GM12878 (cell line): ENCODE data around the gene MRPL44. TPM values are rescaled to one million over a fixed set of nuclear protein-coding genes. Genes with fewer than 3 reads are reported as not detected.

Experiments used
- ATAC-seq: fragments of 200-7000 bp; cut with Tn5 transposase; 3 replicates; pipeline ENCODE4 v1.9.1; 2020; ENCODE audit warnings: mild to moderate bottlenecking, moderate library complexity
- BruUV-seq: library from RNA; stranded (reverse); fragments of 400-500 nt; replicated peaks from 2 replicates; lab custom pipeline; 2021; lab: Mats Ljungman, UMichigan
- CTCF ChIA-PET: fragments of 300-600 bp; sonication (Branson Sonifier 250); formaldehyde crosslinking; extraction: SDS; loops from one replicate; lab custom pipeline; 2021; ENCODE audit warnings: inconsistent platforms; lab: Yijun Ruan, JAX
- POLR2A ChIA-PET: fragments of 350-600 bp; formaldehyde crosslinking; extraction: SDS; loops from one replicate; lab custom pipeline; 2021; ENCODE audit warnings: inconsistent platforms; lab: Charles Lee
- RAD21 ChIA-PET: fragments of 300-600 bp; sonication (Branson Sonifier 250); formaldehyde crosslinking; loops from one replicate; lab custom pipeline; 2023; ENCODE audit warnings: antibody characterized with exemption; ENCODE audit not compliant: unreplicated experiment; lab: Charles Lee
- SMC1A ChIA-PET: fragments of 300-600 bp; sonication (Branson Sonifier 250); formaldehyde crosslinking; loops from one replicate; lab custom pipeline; 2023; ENCODE audit not compliant: unreplicated experiment, uncharacterized antibody; lab: Charles Lee
- DNase-seq: peaks from one replicate; pipeline ENCODE4 v3.0.0-alpha.2; 2011; ENCODE audit warnings: low read depth, low spot score
- FAIRE-seq: peaks from 3 replicates; lab custom pipeline; 2011; peaks lifted over from hg19 to GRCh38; lab: Jason Lieb, UNC
- H2AFZ ChIP-seq: 2 replicates; pipeline ENCODE4 v1.6.0; 2011; ENCODE audit warnings: low read depth, low read length, control low read depth; ENCODE audit not compliant: control insufficient read depth
- H3K27ac ChIP-seq: 2 replicates; pipeline ENCODE4 v1.5.1; 2011; ENCODE audit warnings: control low read depth; ENCODE audit not compliant: control insufficient read depth, insufficient read depth
- H3K27me3 ChIP-seq, 2 experiments: replicated peaks in 1 of 2; 2 replicates each; pipeline versions ENCODE4 v1.6.0 to v1.6.1; 2011; ENCODE audit warnings: low read length in 1 of 2; ENCODE audit not compliant: control insufficient read depth in 2 of 2, insufficient read depth in 2 of 2
- H3K36me3 ChIP-seq, 2 experiments: 2 replicates each; pipeline ENCODE4 v1.5.1; 2011; ENCODE audit warnings: low read length in 1 of 2; ENCODE audit not compliant: control insufficient read depth in 2 of 2, insufficient read depth in 2 of 2
- H3K4me1 ChIP-seq: 2 replicates; pipeline ENCODE4 v1.6.1; 2011; ENCODE audit warnings: mild to moderate bottlenecking, low read length, moderate library complexity, mixed read lengths; ENCODE audit not compliant: control insufficient read depth, insufficient read depth
- H3K4me2 ChIP-seq: 2 replicates; pipeline ENCODE4 v1.6.0; 2011; ENCODE audit warnings: control low read depth; ENCODE audit not compliant: control insufficient read depth, insufficient read depth
- H3K4me3 ChIP-seq: fragments of 200-600 bp; sonication (generic); 2 replicates; pipeline ENCODE4 v1.5.1; 2016
- H3K79me2 ChIP-seq: 2 replicates; pipeline ENCODE4 v1.6.0; 2011; ENCODE audit warnings: low read length; ENCODE audit not compliant: control insufficient read depth, insufficient read depth
- H3K9ac ChIP-seq: 2 replicates; pipeline ENCODE4 v1.8.0; 2011; ENCODE audit warnings: low read length, control low read depth, mixed read lengths; ENCODE audit not compliant: control insufficient read depth, insufficient read depth
- H3K9me3 ChIP-seq: replicated peaks from 3 replicates; pipeline ENCODE4 v1.5.1; 2011; ENCODE audit warnings: mild to moderate bottlenecking, low read length; ENCODE audit not compliant: control insufficient read depth, insufficient read depth
- H4K20me1 ChIP-seq: 2 replicates; pipeline ENCODE4 v1.6.0; 2011; ENCODE audit not compliant: control insufficient read depth, insufficient read depth
- EED ChIP-seq: sonication (generic); IDR thresholded peaks from 2 replicates; pipeline ENCODE4 v1.6.1; 2016; ENCODE audit warnings: antibody characterized with exemption, low read depth
- FOXK2 ChIP-seq: fragments of 450-650 bp; IDR thresholded peaks from 2 replicates; pipeline ENCODE4 v1.6.1; 2017; ENCODE audit warnings: mild to moderate bottlenecking, moderate library complexity
- JUND ChIP-seq: IDR thresholded peaks from 2 replicates; pipeline ENCODE4 v1.6.1; 2012; ENCODE audit warnings: low read depth, mild to moderate bottlenecking, low read length, improper control_type of control experiment, moderate library complexity
- MEF2A ChIP-seq: IDR thresholded peaks from 2 replicates; pipeline ENCODE4 v1.6.1; 2011; ENCODE audit warnings: low read depth, mild to moderate bottlenecking, low read length, moderate library complexity; ENCODE audit not compliant: insufficient read depth
- PAX8 ChIP-seq: fragments of 450-650 bp; IDR thresholded peaks from 2 replicates; pipeline ENCODE4 v1.6.1; 2017; ENCODE audit warnings: mild to moderate bottlenecking, moderate library complexity
- STAT3 ChIP-seq: IDR thresholded peaks from 2 replicates; pipeline ENCODE4 v1.6.1; 2011; ENCODE audit warnings: low read depth, low read length, improper control_type of control experiment
- TAF1 ChIP-seq: IDR thresholded peaks from 2 replicates; pipeline ENCODE4 v1.6.1; 2011; ENCODE audit warnings: mild to moderate bottlenecking, low read depth, low read length, borderline replicate concordance
- WGBS: methylation state at CpG from one replicate; pipeline ENCODE4 v1.1.6; 2016; ENCODE audit warnings: low lambda C conversion rate; ENCODE audit not compliant: insufficient replicate concordance, insufficient coverage; ENCODE audit errors: missing lambda C conversion rate; 5-methylcytosine and 5-hydroxymethylcytosine counted together
- in situ Hi-C: fragments of 300-500 bp; cut with MboI; formaldehyde crosslinking; loops from 9 replicates; pipeline ENCODE4 v1.14.3; 2018; ENCODE audit warnings: mixed read lengths
- intact Hi-C: fragments of 100-400 bp; cut with micrococcal nuclease; formaldehyde crosslinking; loops from one replicate; pipeline ENCODE4 v1.14.2; 2022; ENCODE audit not compliant: unreplicated experiment
- polyA plus RNA-seq, 11 experiments: library from polyadenylated mRNA; depleted of rRNA in 4 of 11; unstranded in 6 of 11; stranded (reverse) in 5 of 11; fragments of >200 nt; fragmentation: Nextera tagmentation in 4 of 11; fragmentation: Illumina TruSeq in 1 of 11; extraction: Ambion mirVana in 4 of 11; extraction: Trizol in 1 of 11; gene quantifications; 1 replicate in 1 of 11; 2 replicates in 10 of 11; pipeline versions ENCODE4 v1.2.1 to v1.2.3, GENCODE V29; 2011 to 2016; ENCODE audit warnings: inconsistent platforms in 2 of 11, missing spikeins in 2 of 11, low read depth in 1 of 11
- total RNA-seq, 4 experiments: library from RNA; depleted of rRNA in 3 of 4; stranded (reverse); fragments of >200 nt in 3 of 4; fragmentation: Illumina TruSeq in 1 of 4; extraction: Trizol in 1 of 4; gene quantifications; 2 replicates each; pipeline versions ENCODE4 v1.2.1 to v1.2.3, GENCODE V29; 2013 to 2021
- TF ChIP-seq, protein P1 (sequence below): fragments of 450-650 bp; IDR thresholded peaks from 2 replicates; pipeline ENCODE4 v1.6.1; 2017; ENCODE audit warnings: mild to moderate bottlenecking
- TF ChIP-seq, protein P2 (sequence below): fragments of 450-650 bp; IDR thresholded peaks from 2 replicates; pipeline ENCODE4 v1.6.1; 2017; ENCODE audit warnings: mild to moderate bottlenecking, low read depth, inconsistent platforms; ENCODE audit not compliant: poor library complexity, severe bottlenecking
- TF ChIP-seq, protein P3 (sequence below): fragments of 150-350 bp; IDR thresholded peaks from 2 replicates; pipeline ENCODE4 v1.6.1; 2014; ENCODE audit warnings: mild to moderate bottlenecking, low read depth, low read length
- TF ChIP-seq, protein P4 (sequence below), 3 experiments: IDR thresholded peaks in 2 of 3; conservative IDR thresholded peaks in 1 of 3; 2 replicates each; pipeline ENCODE4 v1.5.1; 2011; ENCODE audit warnings: low read depth in 3 of 3, low read length in 3 of 3, mild to moderate bottlenecking in 3 of 3, control low read depth in 2 of 3, moderate library complexity in 2 of 3, inconsistent platforms in 1 of 3, mixed read lengths in 1 of 3; ENCODE audit not compliant: control insufficient read depth in 2 of 3, insufficient read depth in 1 of 3; ENCODE audit errors: extremely low read depth in 1 of 3

The MRPL44 gene
- total and polyA plus RNA-seq, 10 of the 15 experiments (the other 5 are each of a cell fraction or from before 2014, with no cell fraction given), result 18.3 to 44.3 (median 37.5) TPM

- no peak for TF ChIP-seq JUND
- TF ChIP-seq STAT3, result no peak
- no peak for TF ChIP-seq EED
- no peak for TF ChIP-seq FOXK2
- TF ChIP-seq, protein P1, sequence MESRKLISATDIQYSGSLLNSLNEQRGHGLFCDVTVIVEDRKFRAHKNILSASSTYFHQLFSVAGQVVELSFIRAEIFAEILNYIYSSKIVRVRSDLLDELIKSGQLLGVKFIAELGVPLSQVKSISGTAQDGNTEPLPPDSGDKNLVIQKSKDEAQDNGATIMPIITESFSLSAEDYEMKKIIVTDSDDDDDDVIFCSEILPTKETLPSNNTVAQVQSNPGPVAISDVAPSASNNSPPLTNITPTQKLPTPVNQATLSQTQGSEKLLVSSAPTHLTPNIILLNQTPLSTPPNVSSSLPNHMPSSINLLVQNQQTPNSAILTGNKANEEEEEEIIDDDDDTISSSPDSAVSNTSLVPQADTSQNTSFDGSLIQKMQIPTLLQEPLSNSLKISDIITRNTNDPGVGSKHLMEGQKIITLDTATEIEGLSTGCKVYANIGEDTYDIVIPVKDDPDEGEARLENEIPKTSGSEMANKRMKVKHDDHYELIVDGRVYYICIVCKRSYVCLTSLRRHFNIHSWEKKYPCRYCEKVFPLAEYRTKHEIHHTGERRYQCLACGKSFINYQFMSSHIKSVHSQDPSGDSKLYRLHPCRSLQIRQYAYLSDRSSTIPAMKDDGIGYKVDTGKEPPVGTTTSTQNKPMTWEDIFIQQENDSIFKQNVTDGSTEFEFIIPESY, result no peak
- TF ChIP-seq MEF2A, result no peak
- no peak for TF ChIP-seq PAX8
- TF ChIP-seq, protein P2, sequence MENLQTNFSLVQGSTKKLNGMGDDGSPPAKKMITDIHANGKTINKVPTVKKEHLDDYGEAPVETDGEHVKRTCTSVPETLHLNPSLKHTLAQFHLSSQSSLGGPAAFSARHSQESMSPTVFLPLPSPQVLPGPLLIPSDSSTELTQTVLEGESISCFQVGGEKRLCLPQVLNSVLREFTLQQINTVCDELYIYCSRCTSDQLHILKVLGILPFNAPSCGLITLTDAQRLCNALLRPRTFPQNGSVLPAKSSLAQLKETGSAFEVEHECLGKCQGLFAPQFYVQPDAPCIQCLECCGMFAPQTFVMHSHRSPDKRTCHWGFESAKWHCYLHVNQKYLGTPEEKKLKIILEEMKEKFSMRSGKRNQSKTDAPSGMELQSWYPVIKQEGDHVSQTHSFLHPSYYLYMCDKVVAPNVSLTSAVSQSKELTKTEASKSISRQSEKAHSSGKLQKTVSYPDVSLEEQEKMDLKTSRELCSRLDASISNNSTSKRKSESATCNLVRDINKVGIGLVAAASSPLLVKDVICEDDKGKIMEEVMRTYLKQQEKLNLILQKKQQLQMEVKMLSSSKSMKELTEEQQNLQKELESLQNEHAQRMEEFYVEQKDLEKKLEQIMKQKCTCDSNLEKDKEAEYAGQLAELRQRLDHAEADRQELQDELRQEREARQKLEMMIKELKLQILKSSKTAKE, result no peak
- TF ChIP-seq, all 136 proteins: peak for 0
Observed at GRCh38 chr2:223980397-223980735, 23.1 kb downstream of the MRPL44 start (continued).

DNA sequence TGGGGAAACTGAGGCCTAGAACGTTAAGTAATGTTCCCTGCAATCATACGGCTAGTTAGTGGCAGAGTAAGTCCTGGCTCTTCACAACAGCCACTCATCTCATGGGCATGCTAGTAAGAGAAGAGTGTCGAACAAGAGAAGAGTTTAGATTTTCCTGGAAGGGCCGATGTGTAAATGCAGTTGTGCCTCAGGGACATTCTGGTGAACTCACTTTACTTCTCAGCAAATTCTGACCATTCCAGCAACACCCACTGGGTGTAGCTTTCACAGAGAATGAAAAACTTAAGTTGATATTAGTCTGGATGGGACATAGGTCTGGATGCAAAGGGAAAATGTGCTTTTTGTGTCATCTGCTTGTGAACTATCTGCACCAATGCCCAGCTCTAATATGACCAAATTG, 23.5 kb downstream of the MRPL44 start:
- peaks cover 0 to 1% of the 10 kb centered on the region in 2 experiments; a peak in 3 of 4 replicates for H3K27me3 ChIP-seq
- H3K79me2 ChIP-seq, result no peaks in the 10 kb centered on the region
- ATAC-seq (no peak), DNase-seq (no peak), FAIRE-seq (no peak)
- SMC1A ChIA-PET, result interaction anchor here (1.0 to 1.9 kb wide), 5 partner anchors 11 to 303 kb away, joined by 3 to 15 read pairs (median 4); no protein-coding TSS in a partner anchor
- intact Hi-C loops, result no loop called here
- no peak overlapping the region for H3K9ac ChIP-seq
- POLR2A ChIA-PET, result interaction anchor here (0.6 kb wide), 1 partner anchor 550 kb away, joined by 3 read pairs; no protein-coding TSS in a partner anchor
- 46% methylated on average over 4 of the region's 4 CpGs for WGBS
- RAD21 ChIA-PET, result interaction anchor here (1.0 to 2.9 kb wide), 2 partner anchors 11 to 13 kb away, joined by 5 to 9 read pairs; no protein-coding TSS in a partner anchor
- no peak overlapping the region for H3K4me2 ChIP-seq
- no peaks in the 10 kb centered on the region for H3K4me1 ChIP-seq
- no peaks in the 10 kb centered on the region for H3K9me3 ChIP-seq
- CTCF ChIA-PET, result interaction anchor here (1.3 to 3.6 kb wide), 2 partner anchors 10 to 306 kb away, joined by 5 to 30 read pairs; no protein-coding TSS in a partner anchor
- in situ Hi-C loops, result loop anchor here (25.0 kb wide), 1 partner anchor 656 kb away; no protein-coding TSS in a partner anchor
- H2AFZ ChIP-seq, result no peak overlapping the region
- H3K36me3 ChIP-seq, result no peaks in the 10 kb centered on the region
- H3K4me3 ChIP-seq, result no peak overlapping the region
- BruUV-seq, result no TSS peak
- no peaks in the 10 kb centered on the region for H4K20me1 ChIP-seq
- no peak overlapping the region for H3K27ac ChIP-seq
- TF ChIP-seq, protein P1, result no peak
- TF ChIP-seq, protein P3, sequence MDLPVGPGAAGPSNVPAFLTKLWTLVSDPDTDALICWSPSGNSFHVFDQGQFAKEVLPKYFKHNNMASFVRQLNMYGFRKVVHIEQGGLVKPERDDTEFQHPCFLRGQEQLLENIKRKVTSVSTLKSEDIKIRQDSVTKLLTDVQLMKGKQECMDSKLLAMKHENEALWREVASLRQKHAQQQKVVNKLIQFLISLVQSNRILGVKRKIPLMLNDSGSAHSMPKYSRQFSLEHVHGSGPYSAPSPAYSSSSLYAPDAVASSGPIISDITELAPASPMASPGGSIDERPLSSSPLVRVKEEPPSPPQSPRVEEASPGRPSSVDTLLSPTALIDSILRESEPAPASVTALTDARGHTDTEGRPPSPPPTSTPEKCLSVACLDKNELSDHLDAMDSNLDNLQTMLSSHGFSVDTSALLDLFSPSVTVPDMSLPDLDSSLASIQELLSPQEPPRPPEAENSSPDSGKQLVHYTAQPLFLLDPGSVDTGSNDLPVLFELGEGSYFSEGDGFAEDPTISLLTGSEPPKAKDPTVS, result no peak
- TF ChIP-seq, protein P4, sequence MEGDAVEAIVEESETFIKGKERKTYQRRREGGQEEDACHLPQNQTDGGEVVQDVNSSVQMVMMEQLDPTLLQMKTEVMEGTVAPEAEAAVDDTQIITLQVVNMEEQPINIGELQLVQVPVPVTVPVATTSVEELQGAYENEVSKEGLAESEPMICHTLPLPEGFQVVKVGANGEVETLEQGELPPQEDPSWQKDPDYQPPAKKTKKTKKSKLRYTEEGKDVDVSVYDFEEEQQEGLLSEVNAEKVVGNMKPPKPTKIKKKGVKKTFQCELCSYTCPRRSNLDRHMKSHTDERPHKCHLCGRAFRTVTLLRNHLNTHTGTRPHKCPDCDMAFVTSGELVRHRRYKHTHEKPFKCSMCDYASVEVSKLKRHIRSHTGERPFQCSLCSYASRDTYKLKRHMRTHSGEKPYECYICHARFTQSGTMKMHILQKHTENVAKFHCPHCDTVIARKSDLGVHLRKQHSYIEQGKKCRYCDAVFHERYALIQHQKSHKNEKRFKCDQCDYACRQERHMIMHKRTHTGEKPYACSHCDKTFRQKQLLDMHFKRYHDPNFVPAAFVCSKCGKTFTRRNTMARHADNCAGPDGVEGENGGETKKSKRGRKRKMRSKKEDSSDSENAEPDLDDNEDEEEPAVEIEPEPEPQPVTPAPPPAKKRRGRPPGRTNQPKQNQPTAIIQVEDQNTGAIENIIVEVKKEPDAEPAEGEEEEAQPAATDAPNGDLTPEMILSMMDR (IDR thresholded peaks at IDR 0.05 in 2 of 3, conservative IDR thresholded peaks at IDR 0.05 in 1 of 3; ENCODE audit: control insufficient read depth in 2 of 3, extremely low read depth in 1 of 3, insufficient read depth in 1 of 3, low read depth in 3 of 3, low read length in 3 of 3), result no peak
- TF ChIP-seq TAF1, result no peak
